Left ventricle myocardium inferior (tissue), 1 donor: ENCODE measurements around the gene CSTB. TPM values are rescaled to one million over a fixed set of nuclear protein-coding genes. Genes with fewer than 3 reads are reported as not detected.

ENCODE experiments used
- DNase-seq: peaks from one replicate; pipeline ENCODE4 v3.0.0-alpha.2; 2020
- H3K27ac ChIP-seq: fragments of 200-600 bp; replicated peaks from 2 replicates; pipeline ENCODE4 v1.8.0; 2021
- H3K27me3 ChIP-seq: fragments of 200-600 bp; 2 replicates; pipeline ENCODE4 v1.8.0; 2021; ENCODE audit warnings: low read depth
- H3K36me3 ChIP-seq: fragments of 200-600 bp; 2 replicates; pipeline ENCODE4 v1.8.0; 2021
- H3K4me1 ChIP-seq: fragments of 200-600 bp; 2 replicates; pipeline ENCODE4 v1.8.0; 2021
- H3K4me3 ChIP-seq: fragments of 200-600 bp; 2 replicates; pipeline ENCODE4 v1.8.0; 2021; ENCODE audit warnings: mild to moderate bottlenecking, moderate library complexity
- H3K9me3 ChIP-seq: fragments of 200-600 bp; replicated peaks from 2 replicates; pipeline ENCODE4 v1.8.0; 2021
- intact Hi-C: fragments of 100-400 bp; cut with micrococcal nuclease; formaldehyde crosslinking; loops from one replicate; pipeline ENCODE4 v1.11.0; 2022
- total RNA-seq: library from RNA; stranded (reverse); fragmentation: NEBNext Ultra II Directional; extraction: Animal tissue kit (Norgen Biotek cat#: 25700); gene quantifications from one replicate; pipeline ENCODE4 v1.2.1, GENCODE V29; 2021
- TF ChIP-seq, protein P1 (sequence below): fragments of 200-600 bp; IDR thresholded peaks from 2 replicates; pipeline ENCODE4 v1.8.0; 2021; ENCODE audit warnings: antibody characterized with exemption, mild to moderate bottlenecking, borderline replicate concordance
- donor health status: DM: no; HTN: yes; CAD: no; lungs with severe emphysema.

The CSTB gene
- total RNA-seq, 1 donor from 2014 or later, result 40.6 TPM

DNA sequence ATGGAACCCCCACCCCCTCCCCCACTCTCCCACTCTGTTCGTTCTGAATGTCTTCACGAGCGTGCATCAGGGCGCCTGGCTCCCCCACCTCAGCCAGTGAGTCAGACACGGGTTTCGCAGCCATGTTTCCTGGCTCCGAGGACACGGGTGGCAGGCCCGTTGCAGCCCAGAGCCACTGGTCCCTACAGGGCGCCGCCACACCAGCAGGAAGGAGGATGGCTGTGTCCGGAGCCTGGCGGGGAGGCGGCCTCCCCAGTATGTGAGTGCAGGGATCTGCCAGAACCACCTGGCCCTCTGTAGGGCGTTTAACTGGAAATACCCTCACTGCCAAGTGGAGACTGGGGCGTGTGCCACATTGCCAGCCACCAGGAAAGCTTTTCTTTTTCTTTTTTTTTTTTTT is 18.5 kb downstream of the CSTB start:
- Histone ChIP-seq H3K4me3 (no peak overlapping the region), H3K27ac (peak overlapping the region; percentile 53), H3K27me3 (no peaks in the 10 kb centered on the region), H3K4me1 (peaks cover 18% of the 10 kb centered on the region), H3K36me3 (peaks cover 68% of the 10 kb centered on the region), H3K9me3 (no peaks in the 10 kb centered on the region)
- intact Hi-C loops, result no loop called here
- TF ChIP-seq, protein P1, sequence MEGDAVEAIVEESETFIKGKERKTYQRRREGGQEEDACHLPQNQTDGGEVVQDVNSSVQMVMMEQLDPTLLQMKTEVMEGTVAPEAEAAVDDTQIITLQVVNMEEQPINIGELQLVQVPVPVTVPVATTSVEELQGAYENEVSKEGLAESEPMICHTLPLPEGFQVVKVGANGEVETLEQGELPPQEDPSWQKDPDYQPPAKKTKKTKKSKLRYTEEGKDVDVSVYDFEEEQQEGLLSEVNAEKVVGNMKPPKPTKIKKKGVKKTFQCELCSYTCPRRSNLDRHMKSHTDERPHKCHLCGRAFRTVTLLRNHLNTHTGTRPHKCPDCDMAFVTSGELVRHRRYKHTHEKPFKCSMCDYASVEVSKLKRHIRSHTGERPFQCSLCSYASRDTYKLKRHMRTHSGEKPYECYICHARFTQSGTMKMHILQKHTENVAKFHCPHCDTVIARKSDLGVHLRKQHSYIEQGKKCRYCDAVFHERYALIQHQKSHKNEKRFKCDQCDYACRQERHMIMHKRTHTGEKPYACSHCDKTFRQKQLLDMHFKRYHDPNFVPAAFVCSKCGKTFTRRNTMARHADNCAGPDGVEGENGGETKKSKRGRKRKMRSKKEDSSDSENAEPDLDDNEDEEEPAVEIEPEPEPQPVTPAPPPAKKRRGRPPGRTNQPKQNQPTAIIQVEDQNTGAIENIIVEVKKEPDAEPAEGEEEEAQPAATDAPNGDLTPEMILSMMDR, result no peak
- no peak for DNase-seq

DNA sequence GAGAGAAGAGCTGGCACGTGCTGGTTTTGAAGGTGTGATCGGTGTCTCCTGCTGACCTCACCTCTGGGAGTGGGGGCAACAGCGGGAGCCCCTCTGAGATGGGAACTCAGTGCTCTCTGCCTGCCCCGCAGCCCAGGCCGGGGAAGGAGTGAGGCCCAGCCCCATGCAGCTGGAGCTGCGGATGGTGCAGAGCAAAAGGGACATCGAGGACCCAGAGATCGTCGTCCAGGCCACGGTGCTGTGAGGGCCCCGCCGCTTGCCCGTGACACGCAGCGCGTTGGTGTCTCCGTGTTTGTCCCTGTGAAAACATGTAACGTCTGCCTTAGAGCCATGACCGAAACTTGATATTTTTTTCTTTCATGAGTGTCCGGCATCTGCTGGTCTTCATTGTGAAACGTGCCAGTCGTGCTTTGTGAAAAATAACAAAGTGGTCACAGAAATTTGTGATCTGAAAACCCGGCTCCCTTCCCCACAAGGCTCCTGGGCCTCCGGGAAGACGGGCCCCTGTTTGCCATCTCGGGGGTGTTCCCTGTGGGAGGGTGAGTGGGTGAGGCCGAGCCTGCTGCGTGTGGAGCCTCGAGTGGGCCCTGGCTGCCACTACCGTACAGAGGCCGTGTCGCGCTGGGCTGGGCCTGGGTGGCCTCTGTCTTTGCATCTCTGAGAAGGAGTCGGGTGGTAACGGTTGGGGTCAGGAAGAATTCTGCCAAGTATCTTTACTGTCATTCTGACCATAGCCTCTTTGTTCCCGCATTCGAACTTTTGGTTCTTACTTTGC is 20.1 kb downstream of the CSTB start:
- no peak for DNase-seq
- peaks cover 75% of the 10 kb centered on the region for H3K36me3 ChIP-seq
- H3K27ac ChIP-seq, result no peak overlapping the region
- no peaks in the 10 kb centered on the region for H3K27me3 ChIP-seq
- intact Hi-C loops, result no loop called here
- H3K4me3 ChIP-seq, result no peak overlapping the region
- TF ChIP-seq, protein P1, result no peak
- H3K9me3 ChIP-seq, result no peaks in the 10 kb centered on the region
- peaks cover 18% of the 10 kb centered on the region for H3K4me1 ChIP-seq

DNA sequence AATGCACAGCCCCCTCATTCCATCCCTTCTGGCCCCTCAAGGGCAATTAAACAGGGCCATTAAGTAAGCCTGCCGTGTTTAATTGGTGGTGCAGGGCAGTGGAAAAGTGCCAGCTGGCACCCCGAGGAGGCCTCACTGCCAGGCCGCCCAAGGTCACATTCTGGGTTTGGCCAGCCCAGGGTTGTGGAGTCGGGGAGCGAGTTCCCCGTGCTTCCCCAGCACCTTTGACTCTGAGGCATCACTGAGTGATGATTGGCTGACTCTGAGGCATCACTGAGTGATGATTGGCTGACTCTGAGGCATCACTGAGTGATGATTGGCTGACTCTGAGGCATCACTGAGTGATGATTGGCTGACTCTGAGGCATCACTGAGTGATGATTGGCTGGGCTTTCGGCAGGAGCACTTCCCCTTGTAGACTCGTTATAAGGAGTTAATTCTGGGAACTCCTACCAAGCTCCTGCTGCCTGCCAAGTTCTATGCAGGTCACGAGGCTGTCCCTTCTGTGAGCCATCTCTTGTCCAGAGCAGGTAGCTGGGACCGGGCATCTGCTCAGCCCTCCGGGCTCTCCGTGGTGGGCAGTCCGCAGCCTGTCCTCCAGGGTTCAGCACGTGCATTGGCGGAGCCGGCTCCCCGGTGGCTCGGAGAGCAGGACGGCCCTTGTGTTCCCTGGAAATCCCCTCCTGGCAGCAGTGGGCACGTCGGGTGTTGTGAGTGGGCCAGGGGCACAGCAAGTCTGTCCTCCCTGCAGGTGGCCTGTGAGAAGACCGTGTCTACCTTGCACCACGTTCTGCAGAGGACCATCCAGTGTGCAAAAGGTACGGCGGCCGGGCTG is 20.9 kb downstream of the CSTB start:
- H3K36me3 ChIP-seq, result peaks cover 71% of the 10 kb centered on the region
- peak overlapping the region; percentile 11 for H3K27ac ChIP-seq
- no peaks in the 10 kb centered on the region for H3K27me3 ChIP-seq
- no peaks in the 10 kb centered on the region for H3K9me3 ChIP-seq
- peaks cover 18% of the 10 kb centered on the region for H3K4me1 ChIP-seq
- no peak for DNase-seq
- intact Hi-C loops, result no loop called here
- no peak overlapping the region for H3K4me3 ChIP-seq
- TF ChIP-seq, protein P1, result no peak

DNA sequence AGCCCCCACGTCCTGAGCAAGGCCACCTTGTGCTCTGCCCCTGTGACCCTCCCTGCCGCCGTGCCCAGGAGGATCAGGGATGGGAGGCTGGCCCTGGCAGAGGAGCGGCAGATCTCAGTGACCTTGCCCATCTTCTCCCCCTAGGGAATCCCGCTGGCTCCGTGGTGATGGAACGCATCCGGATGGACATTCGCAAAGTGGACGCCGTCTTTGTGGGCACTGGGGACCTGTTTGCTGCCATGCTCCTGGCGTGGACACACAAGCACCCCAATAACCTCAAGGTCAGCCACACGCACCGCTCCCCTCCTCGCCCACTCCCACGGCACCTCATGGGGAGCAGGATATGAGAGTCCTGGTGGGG is 22.7 kb downstream of the CSTB start:
- Histone ChIP-seq H3K4me3 (no peak overlapping the region), H3K4me1 (peaks cover 18% of the 10 kb centered on the region), H3K36me3 (peaks cover 82% of the 10 kb centered on the region), H3K9me3 (no peaks in the 10 kb centered on the region), H3K27me3 (no peaks in the 10 kb centered on the region), H3K27ac (no peak overlapping the region)
- intact Hi-C loops, result no loop called here
- no peak for DNase-seq
- TF ChIP-seq, protein P1, result no peak

DNA sequence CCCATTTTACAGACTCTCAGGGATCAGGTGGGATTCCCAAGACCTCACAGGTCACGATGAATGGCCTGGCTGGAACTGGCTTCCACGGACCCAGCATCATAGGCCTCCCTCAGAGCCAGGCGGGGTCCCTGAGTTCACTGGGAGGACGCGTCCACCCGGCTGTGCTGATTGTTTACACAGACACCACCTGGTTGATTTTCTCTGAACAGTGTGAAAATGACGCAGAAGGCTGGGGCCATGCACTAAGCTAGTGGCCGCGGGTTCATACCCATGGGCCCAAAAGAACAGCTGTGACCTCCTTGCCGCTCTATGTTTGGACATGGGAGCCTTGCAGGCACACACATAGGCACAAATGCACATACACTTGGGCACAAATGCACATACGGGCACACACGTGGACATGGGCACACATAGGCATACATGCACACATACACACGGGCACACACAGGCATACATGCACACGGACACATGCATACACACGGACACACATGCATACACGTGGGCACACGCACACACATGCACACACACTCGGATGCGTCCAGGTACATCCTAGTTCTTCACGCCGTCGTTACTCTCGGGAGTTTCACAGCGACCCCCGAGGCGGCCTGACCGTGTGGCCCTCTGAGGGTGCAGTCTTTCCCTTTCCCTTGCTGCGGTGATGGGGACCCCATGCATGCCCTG is 23.2 kb downstream of the CSTB start:
- Histone ChIP-seq H3K36me3 (peaks cover 85% of the 10 kb centered on the region), H3K9me3 (no peaks in the 10 kb centered on the region), H3K4me1 (peaks cover 18% of the 10 kb centered on the region), H3K27ac (no peak overlapping the region), H3K27me3 (no peaks in the 10 kb centered on the region), H3K4me3 (no peak overlapping the region)
- no peak for DNase-seq
- intact Hi-C loops, result no loop called here
- TF ChIP-seq, protein P1, result no peak
